ENCODE measurements around the gene NHS. TPM values are rescaled to one million over a fixed set of nuclear protein-coding genes. Genes with fewer than 3 reads are reported as not detected.

The NHS gene
- total and polyA plus RNA-seq, 4 donors, result 4.3 to 28.2 (median 13.3) TPM

DNA sequence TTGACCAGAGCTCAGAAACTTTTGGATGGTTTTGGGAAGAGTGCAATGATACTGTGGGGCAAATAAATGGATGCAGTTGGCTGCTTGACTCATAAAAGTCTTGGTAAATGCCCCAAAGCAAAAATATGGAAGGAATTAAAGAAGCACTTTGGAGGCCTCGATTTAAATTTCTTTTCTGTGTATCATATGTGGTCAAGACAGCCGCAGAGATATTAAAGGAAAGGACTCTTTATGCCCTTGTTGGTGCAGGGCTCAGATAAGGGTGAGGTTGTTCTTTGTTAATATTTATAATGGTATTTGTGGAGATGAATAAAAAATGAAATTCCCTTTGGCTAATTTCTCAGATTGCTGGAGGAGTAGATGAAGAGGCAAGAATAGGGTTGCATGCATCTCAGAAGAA, 90.2 kb downstream of the NHS start:
- Histone ChIP-seq H3K9me3 (ENCODE audit: control insufficient read depth, low read length) (no peaks in the 10 kb centered on the region), H3K4me1 (ENCODE audit: control insufficient read depth in 1 of 2, insufficient read depth in 2 of 2, low read length in 2 of 2) (no peaks in the 10 kb centered on the region), H3K27ac (ENCODE audit: low read depth in 1 of 2, low read length in 2 of 2) (no peak overlapping the region), H3K36me3 (ENCODE audit: control insufficient read depth in 1 of 2, insufficient read depth in 2 of 2, low read length in 1 of 2) (no peaks in the 10 kb centered on the region), H3K4me3 (ENCODE audit: low read length in 2 of 2) (no peak overlapping the region), H3K27me3 (ENCODE audit: control insufficient read depth in 1 of 2, insufficient read depth in 2 of 2, low read length in 1 of 2) (no peaks in the 10 kb centered on the region)
- 69 to 92% methylated on average over 2 of the region's 2 CpGs for WGBS, 2 donors
- intact Hi-C loops (cut with DNase I), result no loop called here
- DNase-seq (no peak), ATAC-seq (ENCODE audit: low FRiP score) (no peak)

DNA sequence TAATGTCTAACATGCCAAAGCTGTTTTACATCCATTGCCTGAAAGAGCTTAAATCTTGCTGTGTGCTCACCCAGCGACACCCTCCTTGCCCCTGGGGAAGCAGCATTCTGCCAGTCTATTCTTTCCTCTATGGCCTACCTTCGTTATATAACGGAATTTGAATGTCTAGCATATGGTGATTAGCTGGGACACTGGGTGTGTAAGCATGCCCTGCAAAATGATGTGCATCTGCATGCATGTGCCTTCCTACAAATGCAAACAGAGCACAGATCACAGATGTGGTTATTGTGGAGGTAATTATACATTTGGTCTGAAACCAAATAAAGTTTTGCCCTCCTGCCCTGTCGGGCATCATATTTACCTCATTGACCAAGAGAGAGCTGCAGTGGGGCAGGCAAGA, 90.8 kb downstream of the NHS start:
- WGBS, 2 donors, result 78 to 95% methylated on average over 4 of the region's 4 CpGs
- no peak for ATAC-seq (ENCODE audit: low FRiP score)
- no peak overlapping the region for H3K27ac ChIP-seq (ENCODE audit: low read depth in 1 of 2, low read length in 2 of 2)
- no peak overlapping the region for H3K4me3 ChIP-seq (ENCODE audit: low read length in 2 of 2)
- no peaks in the 10 kb centered on the region for H3K36me3 ChIP-seq (ENCODE audit: control insufficient read depth in 1 of 2, insufficient read depth in 2 of 2, low read length in 1 of 2)
- intact Hi-C loops (cut with DNase I), result no loop called here
- no peaks in the 10 kb centered on the region for H3K27me3 ChIP-seq (ENCODE audit: control insufficient read depth in 1 of 2, insufficient read depth in 2 of 2, low read length in 1 of 2)
- H3K9me3 ChIP-seq (ENCODE audit: control insufficient read depth, low read length), result no peaks in the 10 kb centered on the region
- H3K4me1 ChIP-seq (ENCODE audit: control insufficient read depth in 1 of 2, insufficient read depth in 2 of 2, low read length in 2 of 2), result no peaks in the 10 kb centered on the region
- no peak for DNase-seq

- Histone ChIP-seq H3K4me3 (ENCODE audit: low read length in 2 of 2) (no peak overlapping the region), H3K4me1 (ENCODE audit: control insufficient read depth in 1 of 2, insufficient read depth in 2 of 2, low read length in 2 of 2) (no peaks in the 10 kb centered on the region), H3K36me3 (ENCODE audit: control insufficient read depth in 1 of 2, insufficient read depth in 2 of 2, low read length in 1 of 2) (no peaks in the 10 kb centered on the region), H3K27me3 (ENCODE audit: control insufficient read depth in 1 of 2, insufficient read depth in 2 of 2, low read length in 1 of 2) (no peaks in the 10 kb centered on the region), H3K27ac (ENCODE audit: low read depth in 1 of 2, low read length in 2 of 2) (no peak overlapping the region), H3K9me3 (ENCODE audit: control insufficient read depth, low read length) (no peaks in the 10 kb centered on the region)
- intact Hi-C loops (cut with DNase I), result no loop called here
- 85 to 97% methylated on average over 6 of the region's 6 CpGs for whole genome bisulfite sequencing, 2 donors
- ATAC-seq (ENCODE audit: low FRiP score) (no peak), DNase-seq (no peak)
These were observed 95.1 kb downstream of the NHS start for GRCh38 chrX:17470136-17470535.

DNA sequence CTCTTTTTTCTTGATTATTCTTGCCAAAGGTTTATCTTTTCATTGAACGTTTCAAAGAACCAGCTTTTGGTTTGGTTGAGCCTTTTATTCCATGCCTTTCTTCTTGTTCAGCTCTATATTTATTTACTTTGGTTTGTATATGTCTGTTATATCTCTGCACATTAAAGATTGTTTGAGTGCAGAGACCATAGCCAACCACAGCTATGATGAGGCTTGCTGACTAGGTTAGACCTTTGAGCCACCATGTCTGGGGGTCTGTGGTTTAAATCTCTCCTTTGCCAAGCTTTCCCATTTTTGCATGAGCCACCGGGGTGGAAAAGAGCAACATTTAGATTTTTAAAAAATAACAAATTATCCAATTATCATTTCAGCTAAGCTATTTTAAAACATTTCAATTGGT, 96.1 kb downstream of the NHS start:
- Histone ChIP-seq H3K4me3 (ENCODE audit: low read length in 2 of 2) (no peak overlapping the region), H3K36me3 (ENCODE audit: control insufficient read depth in 1 of 2, insufficient read depth in 2 of 2, low read length in 1 of 2) (no peaks in the 10 kb centered on the region), H3K27me3 (ENCODE audit: control insufficient read depth in 1 of 2, insufficient read depth in 2 of 2, low read length in 1 of 2) (no peaks in the 10 kb centered on the region), H3K27ac (ENCODE audit: low read depth in 1 of 2, low read length in 2 of 2) (no peak overlapping the region), H3K4me1 (ENCODE audit: control insufficient read depth in 1 of 2, insufficient read depth in 2 of 2, low read length in 2 of 2) (no peaks in the 10 kb centered on the region), H3K9me3 (ENCODE audit: control insufficient read depth, low read length) (no peaks in the 10 kb centered on the region)
- intact Hi-C loops (cut with DNase I), result no loop called here
- WGBS, 2 donors, result 38 to 56% methylated on average over 2 of the region's 2 CpGs
- ATAC-seq (ENCODE audit: low FRiP score) (no peak), DNase-seq (no peak)

GRCh38 chrX:17471861-17472260, 96.9 kb downstream of the NHS start:
- 88 to 94% methylated on average over 3 of the region's 3 CpGs for WGBS, 2 donors
- no peaks in the 10 kb centered on the region for H3K4me1 ChIP-seq (ENCODE audit: control insufficient read depth in 1 of 2, insufficient read depth in 2 of 2, low read length in 2 of 2)
- H3K9me3 ChIP-seq (ENCODE audit: control insufficient read depth, low read length), result no peaks in the 10 kb centered on the region
- ATAC-seq (ENCODE audit: low FRiP score) (no peak), DNase-seq (no peak)
- no peak overlapping the region for H3K27ac ChIP-seq (ENCODE audit: low read depth in 1 of 2, low read length in 2 of 2)
- H3K36me3 ChIP-seq (ENCODE audit: control insufficient read depth in 1 of 2, insufficient read depth in 2 of 2, low read length in 1 of 2), result no peaks in the 10 kb centered on the region
- no peak overlapping the region for H3K4me3 ChIP-seq (ENCODE audit: low read length in 2 of 2)
- intact Hi-C loops (cut with DNase I), result no loop called here
- H3K27me3 ChIP-seq (ENCODE audit: control insufficient read depth in 1 of 2, insufficient read depth in 2 of 2, low read length in 1 of 2), result no peaks in the 10 kb centered on the region

GRCh38 chrX:17472424-17472823, 97.4 kb downstream of the NHS start:
- intact Hi-C loops (cut with DNase I), result no loop called here

GRCh38 chrX:17473021-17473420, 98.0 kb downstream of the NHS start:
- Histone ChIP-seq H3K27me3 (ENCODE audit: control insufficient read depth in 1 of 2, insufficient read depth in 2 of 2, low read length in 1 of 2) (no peaks in the 10 kb centered on the region), H3K9me3 (ENCODE audit: control insufficient read depth, low read length) (no peaks in the 10 kb centered on the region), H3K4me3 (ENCODE audit: low read length in 2 of 2) (no peak overlapping the region), H3K27ac (ENCODE audit: low read depth in 1 of 2, low read length in 2 of 2) (no peak overlapping the region), H3K4me1 (ENCODE audit: control insufficient read depth in 1 of 2, insufficient read depth in 2 of 2, low read length in 2 of 2) (no peaks in the 10 kb centered on the region), H3K36me3 (ENCODE audit: control insufficient read depth in 1 of 2, insufficient read depth in 2 of 2, low read length in 1 of 2) (no peaks in the 10 kb centered on the region)
- DNase-seq (no peak), ATAC-seq (ENCODE audit: low FRiP score) (no peak)
- intact Hi-C loops (cut with DNase I), result no loop called here
- WGBS, 2 donors, result 12 to 23% methylated on average over 2 of the region's 2 CpGs

More at GRCh38 chrX:17472424-17472823, 97.4 kb downstream of the NHS start:
- Histone ChIP-seq H3K4me3 (ENCODE audit: low read length in 2 of 2) (no peak overlapping the region), H3K27ac (ENCODE audit: low read depth in 1 of 2, low read length in 2 of 2) (no peak overlapping the region), H3K36me3 (ENCODE audit: control insufficient read depth in 1 of 2, insufficient read depth in 2 of 2, low read length in 1 of 2) (no peaks in the 10 kb centered on the region), H3K9me3 (ENCODE audit: control insufficient read depth, low read length) (no peaks in the 10 kb centered on the region), H3K27me3 (ENCODE audit: control insufficient read depth in 1 of 2, insufficient read depth in 2 of 2, low read length in 1 of 2) (no peaks in the 10 kb centered on the region), H3K4me1 (ENCODE audit: control insufficient read depth in 1 of 2, insufficient read depth in 2 of 2, low read length in 2 of 2) (no peaks in the 10 kb centered on the region)
- DNase-seq, result no peak
- 21 to 39% methylated on average over 1 of the region's 1 CpG for WGBS, 2 donors
- no peak for ATAC-seq (ENCODE audit: low FRiP score)

GRCh38 chrX:17474892-17475291, 99.9 kb downstream of the NHS start:
- DNase-seq (no peak), ATAC-seq (ENCODE audit: low FRiP score) (peak; percentile 51)
- intact Hi-C loops (cut with DNase I), result no loop called here
- H3K9me3 ChIP-seq (ENCODE audit: control insufficient read depth, low read length), result no peaks in the 10 kb centered on the region
- H3K4me1 ChIP-seq (ENCODE audit: control insufficient read depth in 1 of 2, insufficient read depth in 2 of 2, low read length in 2 of 2), result no peaks in the 10 kb centered on the region
- 44 to 52% methylated on average over 2 of the region's 2 CpGs for WGBS, 2 donors
- no peaks in the 10 kb centered on the region for H3K36me3 ChIP-seq (ENCODE audit: control insufficient read depth in 1 of 2, insufficient read depth in 2 of 2, low read length in 1 of 2)
- no peak overlapping the region for H3K27ac ChIP-seq (ENCODE audit: low read depth in 1 of 2, low read length in 2 of 2)
- no peaks in the 10 kb centered on the region for H3K27me3 ChIP-seq (ENCODE audit: control insufficient read depth in 1 of 2, insufficient read depth in 2 of 2, low read length in 1 of 2)
- no peak overlapping the region for H3K4me3 ChIP-seq (ENCODE audit: low read length in 2 of 2)

DNA sequence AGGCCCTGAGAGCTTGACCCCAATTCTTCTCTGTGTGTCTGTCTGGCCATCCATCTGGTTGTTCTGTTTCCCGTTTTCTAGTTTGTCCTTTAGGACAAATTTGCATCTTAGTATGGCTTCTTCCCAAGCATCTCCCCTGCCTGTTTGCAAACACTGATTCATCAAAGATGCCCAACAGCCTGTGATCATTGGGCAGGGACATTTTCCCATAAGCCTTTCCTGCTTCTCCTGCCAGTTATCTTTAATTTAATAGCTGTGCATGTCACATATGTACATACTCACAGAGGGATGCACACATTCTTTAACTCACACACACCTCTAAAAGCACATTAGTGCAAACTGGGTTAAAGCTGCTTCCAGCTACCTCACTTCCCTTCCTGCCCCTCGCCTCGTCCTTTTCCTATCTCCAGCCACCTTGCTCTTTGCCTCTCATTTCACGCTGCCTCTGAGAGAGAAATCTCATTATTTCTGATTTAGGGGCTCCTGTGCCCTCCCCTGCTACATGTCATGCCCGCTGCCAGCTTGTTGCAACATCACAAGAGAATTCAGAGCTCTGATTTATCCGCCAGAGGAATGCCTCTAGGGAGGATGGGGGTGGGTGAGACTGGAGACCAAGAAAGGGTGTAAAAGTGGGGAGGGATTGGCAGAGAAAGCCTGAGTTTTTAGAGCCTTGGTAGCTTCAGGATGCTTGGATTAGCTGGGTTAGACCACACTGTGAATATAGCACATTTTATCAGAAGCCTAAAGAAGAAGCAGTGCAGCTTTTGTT, 100.6 kb downstream of the NHS start:
- DNase-seq (peak in 1 of 2 donors; percentile 55), ATAC-seq (ENCODE audit: low FRiP score) (peak; percentile 68)
- no peaks in the 10 kb centered on the region for H3K9me3 ChIP-seq (ENCODE audit: control insufficient read depth, low read length)
- intact Hi-C loops (cut with DNase I), result no loop called here
- H3K4me1 ChIP-seq (ENCODE audit: control insufficient read depth in 1 of 2, insufficient read depth in 2 of 2, low read length in 2 of 2), result no peaks in the 10 kb centered on the region
- no peaks in the 10 kb centered on the region for H3K36me3 ChIP-seq (ENCODE audit: control insufficient read depth in 1 of 2, insufficient read depth in 2 of 2, low read length in 1 of 2)
- H3K4me3 ChIP-seq (ENCODE audit: low read length in 2 of 2), result no peak overlapping the region
- H3K27me3 ChIP-seq (ENCODE audit: control insufficient read depth in 1 of 2, insufficient read depth in 2 of 2, low read length in 1 of 2), result no peaks in the 10 kb centered on the region
- 19 to 20% methylated on average over 6 of the region's 6 CpGs for WGBS, 2 donors
- no peak overlapping the region for H3K27ac ChIP-seq (ENCODE audit: low read depth in 1 of 2, low read length in 2 of 2)

All from aorta (tissue), 5 donors.